Suprapubic skin (tissue), 3 donors: ENCODE data around the gene TSHZ2.

Experiments
- CTCF ChIP-seq, 2 donors: fragments of 200-600 bp in 1 of 2; fragments of 450-650 bp in 1 of 2; sonication (generic) in 1 of 2; IDR thresholded peaks; one replicate each; pipeline ENCODE4 v1.5.1; 2016 to 2019; ENCODE audit warnings: antibody characterized with exemption in 2 of 2, mild to moderate bottlenecking in 1 of 2, moderate library complexity in 1 of 2
- EP300 ChIP-seq: sonication (generic); formaldehyde crosslinking; IDR thresholded peaks from one replicate; pipeline ENCODE4 v1.6.1; 2017; ENCODE audit warnings: antibody characterized with exemption

- TF ChIP-seq EP300 (no peak), CTCF (IDR thresholded peaks at IDR 0.05) (no peak)
Measured at GRCh38 chr20:53370345-53370961, 398.3 kb downstream of the TSHZ2 start.
